Right lobe of liver (tissue), 6 donors: ENCODE measurements around the gene MED14. TPM values are rescaled to one million over a fixed set of nuclear protein-coding genes. Genes with fewer than 3 reads are reported as not detected.

Source experiments
- ATAC-seq, 4 donors: fragments of 200-7000 bp; cut with Tn5 transposase; one replicate each; pipeline ENCODE4 v1.9.1; 2020; ENCODE audit warnings: mild to moderate bottlenecking in 4 of 4, moderate library complexity in 4 of 4
- DNase-seq, 3 donors: peaks; one replicate each; pipeline ENCODE4 v3.0.0-alpha.2; 2020
- H3K27ac ChIP-seq, 3 donors: fragments of 200-600 bp; one replicate each; pipeline ENCODE4 v1.8.0; 2022
- H3K27me3 ChIP-seq, 2 donors: fragments of 200-600 bp; one replicate each; pipeline ENCODE4 v1.8.0; 2022
- H3K36me3 ChIP-seq, 4 donors: fragments of 200-600 bp; sonication (generic) in 1 of 4; one replicate each; pipeline versions ENCODE4 v1.5.1 to v1.8.0; 2017 to 2022; ENCODE audit warnings: control low read depth in 1 of 4
- H3K4me1 ChIP-seq, 4 donors: fragments of 200-600 bp; sonication (generic) in 1 of 4; one replicate each; pipeline versions ENCODE4 v1.5.1 to v1.8.0; 2017 to 2022; ENCODE audit warnings: control low read depth in 1 of 4
- H3K4me3 ChIP-seq, 3 donors: fragments of 200-600 bp; one replicate each; pipeline ENCODE4 v1.8.0; 2022
- H3K9me3 ChIP-seq, 4 donors: fragments of 200-600 bp; sonication (generic) in 1 of 4; one replicate each; pipeline versions ENCODE4 v1.5.1 to v1.8.0; 2017 to 2022; ENCODE audit warnings: control low read depth in 1 of 4
- POLR2A ChIP-seq: fragments of 450-650 bp; IDR thresholded peaks from one replicate; pipeline ENCODE4 v1.6.1; 2017; ENCODE audit warnings: antibody characterized with exemption, mild to moderate bottlenecking
- WGBS: methylation state at CpG from one replicate; pipeline ENCODE4 v1.1.6; 2018; ENCODE audit warnings: low coverage, low lambda C conversion rate; ENCODE audit not compliant: insufficient coverage; ENCODE audit errors: missing lambda C conversion rate; 5-methylcytosine and 5-hydroxymethylcytosine counted together
- intact Hi-C, 2 donors: fragments of 100-400 bp; cut with DNase I; formaldehyde crosslinking; loops; one replicate each; pipeline versions ENCODE4 v1.11.2 to v1.14.1; 2022
- total RNA-seq, 6 experiments: library from RNA; depleted of rRNA in 2 of 6; stranded (reverse); fragments of >200 nt in 2 of 6; fragmentation: NEBNext Ultra II Directional in 3 of 6; extraction: Animal tissue kit (Norgen Biotek cat#: 25700) in 3 of 6; gene quantifications; one replicate each; pipeline versions ENCODE4 v1.1.0 to v1.2.4, GENCODE V29; 2016 to 2023
- TF ChIP-seq, protein P1 (sequence below), 4 donors: fragments of 200-600 bp in 3 of 4; fragments of 450-650 bp in 1 of 4; IDR thresholded peaks; one replicate each; pipeline versions ENCODE4 v1.5.1 to v1.8.0; 2016 to 2022; ENCODE audit warnings: antibody characterized with exemption in 4 of 4, mild to moderate bottlenecking in 2 of 4
- donor health status: DM: no; HTN: yes; CAD: no.
- donor health status: DM: no; HTN: no; CAD: no.
- donor health status: DM: no; HTN: no; CAD: no.
- donor health status: DM: no; HTN: yes; CAD: no.
- donor health status: DM: no; HTN: yes; CAD: no.

MED14 gene
- total RNA-seq, 6 experiments from 2014 or later = 13.6 to 28.4 (median 24.2) TPM

DNA sequence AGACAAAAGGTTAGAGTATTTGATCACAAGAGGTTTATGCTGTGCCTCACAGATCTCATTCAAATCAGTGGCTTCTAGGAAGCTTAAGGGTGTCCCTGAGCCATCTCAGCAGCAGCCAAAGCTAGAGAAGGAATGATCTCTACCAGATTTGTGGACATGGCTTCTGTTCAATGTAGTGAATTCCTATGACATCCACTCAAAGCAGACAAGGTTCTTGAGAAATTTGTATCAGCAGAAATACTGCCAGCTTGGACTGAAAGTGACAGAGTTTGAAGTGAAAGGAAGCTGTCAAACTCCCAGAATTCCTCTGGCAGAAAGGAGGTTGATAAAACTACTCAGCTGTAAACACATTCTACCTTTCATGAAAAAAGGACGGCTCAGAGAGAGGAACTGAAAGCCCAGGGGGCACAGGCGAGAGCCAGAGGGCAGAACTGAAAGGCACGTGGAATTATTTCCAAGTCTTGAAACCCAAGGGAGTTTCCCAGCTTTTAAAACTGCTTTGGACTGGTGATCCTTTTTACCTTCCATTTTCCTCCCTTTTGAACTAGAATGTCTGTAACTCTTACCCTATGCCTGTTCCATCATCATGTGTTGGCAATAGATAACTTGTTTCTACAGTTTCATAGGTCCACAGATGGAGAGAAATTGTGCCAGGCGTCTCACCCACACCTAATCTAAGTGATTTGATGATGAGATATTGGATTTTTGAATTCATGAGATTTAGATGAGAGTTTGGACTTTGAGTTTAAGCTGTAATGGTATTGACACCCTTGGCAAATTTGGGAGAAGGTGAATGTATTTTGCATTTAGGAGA, 14.5 kb upstream of the MED14 start:
- H3K9me3 ChIP-seq = no peaks in the 10 kb centered on the region
- no peak overlapping the region for H3K4me3 ChIP-seq
- H3K27ac ChIP-seq = no peak overlapping the region
- no peaks in the 10 kb centered on the region for H3K27me3 ChIP-seq
- TF ChIP-seq, protein P1, sequence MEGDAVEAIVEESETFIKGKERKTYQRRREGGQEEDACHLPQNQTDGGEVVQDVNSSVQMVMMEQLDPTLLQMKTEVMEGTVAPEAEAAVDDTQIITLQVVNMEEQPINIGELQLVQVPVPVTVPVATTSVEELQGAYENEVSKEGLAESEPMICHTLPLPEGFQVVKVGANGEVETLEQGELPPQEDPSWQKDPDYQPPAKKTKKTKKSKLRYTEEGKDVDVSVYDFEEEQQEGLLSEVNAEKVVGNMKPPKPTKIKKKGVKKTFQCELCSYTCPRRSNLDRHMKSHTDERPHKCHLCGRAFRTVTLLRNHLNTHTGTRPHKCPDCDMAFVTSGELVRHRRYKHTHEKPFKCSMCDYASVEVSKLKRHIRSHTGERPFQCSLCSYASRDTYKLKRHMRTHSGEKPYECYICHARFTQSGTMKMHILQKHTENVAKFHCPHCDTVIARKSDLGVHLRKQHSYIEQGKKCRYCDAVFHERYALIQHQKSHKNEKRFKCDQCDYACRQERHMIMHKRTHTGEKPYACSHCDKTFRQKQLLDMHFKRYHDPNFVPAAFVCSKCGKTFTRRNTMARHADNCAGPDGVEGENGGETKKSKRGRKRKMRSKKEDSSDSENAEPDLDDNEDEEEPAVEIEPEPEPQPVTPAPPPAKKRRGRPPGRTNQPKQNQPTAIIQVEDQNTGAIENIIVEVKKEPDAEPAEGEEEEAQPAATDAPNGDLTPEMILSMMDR (IDR thresholded peaks at IDR 0.05) = no peak
- TF ChIP-seq POLR2A = no peak
- intact Hi-C loops = no loop called here
- H3K4me1 ChIP-seq = no peaks in the 10 kb centered on the region
- DNase-seq = no peak
- ATAC-seq = peak in 3 of 4 donors; percentile 10 to 38 (median 32)
- no peaks in the 10 kb centered on the region for H3K36me3 ChIP-seq
- WGBS = 19% methylated on average over 4 of the region's 4 CpGs

DNA sequence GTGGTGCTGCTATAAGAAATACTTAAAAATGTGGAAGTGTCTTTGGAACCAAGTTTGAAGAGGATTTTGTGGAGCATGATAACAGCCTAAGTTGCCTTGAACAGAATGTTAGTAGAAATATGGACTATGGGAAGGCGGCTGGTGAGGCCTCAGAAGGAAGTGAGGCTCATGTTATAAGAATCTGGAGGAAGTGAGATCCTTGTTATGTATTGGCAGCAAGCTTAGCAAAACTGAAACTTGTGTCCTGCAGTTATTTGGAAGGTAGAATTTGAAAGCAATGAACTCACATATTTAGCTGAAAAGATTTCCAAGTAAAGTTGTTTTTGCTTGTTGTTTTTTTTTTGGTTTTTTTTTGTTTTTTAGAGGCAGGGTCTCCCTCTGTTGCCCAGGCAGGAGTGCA, 13.6 kb upstream of the MED14 start:
- no peaks in the 10 kb centered on the region for H3K4me1 ChIP-seq
- H3K36me3 ChIP-seq = no peaks in the 10 kb centered on the region
- WGBS = 73% methylated on average over 1 of the region's 1 CpG
- no peak overlapping the region for H3K27ac ChIP-seq
- intact Hi-C loops = no loop called here
- no peak for TF ChIP-seq POLR2A
- TF ChIP-seq, protein P1 (IDR thresholded peaks at IDR 0.05) = no peak
- peak in 2 of 4 donors; percentile 40 for ATAC-seq
- H3K9me3 ChIP-seq = no peaks in the 10 kb centered on the region
- no peak overlapping the region for H3K4me3 ChIP-seq
- DNase-seq = no peak
- no peaks in the 10 kb centered on the region for H3K27me3 ChIP-seq

DNA sequence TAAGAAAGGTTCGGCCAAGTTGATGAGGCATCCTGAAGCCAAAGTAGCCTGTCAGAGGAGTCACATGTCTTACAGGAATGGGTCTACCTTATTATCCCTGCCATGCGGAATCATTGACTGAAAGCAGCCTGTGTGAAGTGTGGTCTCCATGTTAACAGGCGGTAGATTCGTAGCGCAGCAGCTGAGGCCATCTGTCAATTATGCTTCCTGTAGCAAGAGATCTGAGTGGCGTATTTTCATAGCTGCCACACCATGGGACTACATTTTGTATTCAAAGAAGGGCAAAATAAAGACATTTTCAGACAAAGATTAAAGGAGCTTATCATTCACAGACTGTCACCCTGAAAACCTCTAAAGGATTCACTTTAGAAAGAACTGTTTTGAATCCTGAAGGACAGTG, 11.2 kb upstream of the MED14 start:
- ATAC-seq (no peak), DNase-seq (no peak)
- no peaks in the 10 kb centered on the region for H3K9me3 ChIP-seq
- intact Hi-C loops = no loop called here
- TF ChIP-seq, protein P1 (IDR thresholded peaks at IDR 0.05) = no peak
- no peak for TF ChIP-seq POLR2A
- H3K4me1 ChIP-seq = no peaks in the 10 kb centered on the region
- WGBS = 69% methylated on average over 6 of the region's 6 CpGs
- H3K4me3 ChIP-seq = no peak overlapping the region
- no peak overlapping the region for H3K27ac ChIP-seq
- no peaks in the 10 kb centered on the region for H3K36me3 ChIP-seq
- H3K27me3 ChIP-seq = no peaks in the 10 kb centered on the region

DNA sequence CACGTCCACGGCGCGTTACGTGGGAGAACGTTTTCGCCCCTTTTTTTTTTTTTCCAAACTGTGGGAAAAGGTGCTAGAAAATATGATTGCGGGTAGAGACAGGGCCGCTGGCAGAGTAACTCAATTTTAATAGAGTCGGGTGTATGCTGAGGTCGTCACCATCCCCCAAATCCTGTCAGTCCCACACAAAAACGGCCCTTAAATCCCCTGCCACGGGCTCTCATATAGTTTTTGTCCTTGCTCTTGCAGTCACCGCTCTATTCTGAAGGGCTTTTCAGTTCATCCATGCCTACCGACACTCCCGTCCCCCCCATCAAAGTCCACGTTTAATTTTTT, 796 bp upstream of the MED14 start:
- peak overlapping the region; percentile 60 to 91 (median 89) for H3K4me3 ChIP-seq
- peak overlapping the region; percentile 90 to 95 (median 92) for H3K27ac ChIP-seq
- intact Hi-C loops = no loop called here
- no peak for TF ChIP-seq POLR2A
- TF ChIP-seq, protein P1 (IDR thresholded peaks at IDR 0.05) = no peak
- H3K9me3 ChIP-seq = no peaks in the 10 kb centered on the region
- DNase-seq (no peak), ATAC-seq (peak; percentile 15 to 34 (median 28))
- WGBS = under 1% methylated on average over 16 of the region's 17 CpGs
- no peaks in the 10 kb centered on the region for H3K27me3 ChIP-seq
- peaks cover 0 to 19% (median 6%) of the 10 kb centered on the region in 4 donors for H3K4me1 ChIP-seq
- H3K36me3 ChIP-seq = no peaks in the 10 kb centered on the region
